Thoracic aorta (tissue), 2 donors: Measurements from ENCODE around the gene F11R. TPM values are rescaled to one million over a fixed set of nuclear protein-coding genes. Genes with fewer than 3 reads are reported as not detected.

Experiments used
- ATAC-seq: fragments of 150-250 bp; one replicate; pipeline ENCODE4 v1.8.0; 2017; ENCODE audit warnings: low read depth; ENCODE audit not compliant: insufficient number of reproducible peaks, low FRiP score
- DNase-seq: peaks from one replicate; pipeline ENCODE4 v3.0.0-alpha.2; 2020; ENCODE audit warnings: low spot score
- H3K27ac ChIP-seq, 2 donors: fragments of 200-600 bp; sonication (generic); 1 replicate in 1 of 2; 2 replicates in 1 of 2; pipeline ENCODE4 v1.5.1; 2016; ENCODE audit warnings: mild to moderate bottlenecking in 2 of 2, moderate library complexity in 2 of 2
- H3K27me3 ChIP-seq: fragments of 200-600 bp; sonication (generic); replicated peaks from 2 replicates; pipeline ENCODE4 v1.6.0; 2016; ENCODE audit warnings: mild to moderate bottlenecking; ENCODE audit not compliant: insufficient read depth
- H3K36me3 ChIP-seq: fragments of 200-600 bp; sonication (generic); one replicate; pipeline ENCODE4 v1.5.1; 2016
- H3K4me1 ChIP-seq, 2 donors: fragments of 200-600 bp; sonication (generic); 1 replicate in 1 of 2; 2 replicates in 1 of 2; pipeline versions ENCODE4 v1.5.1 to v1.6.0; 2016; ENCODE audit warnings: low read depth in 2 of 2, mild to moderate bottlenecking in 1 of 2; ENCODE audit not compliant: control insufficient read depth in 1 of 2
- H3K4me3 ChIP-seq: fragments of 200-600 bp; sonication (generic); 2 replicates; pipeline ENCODE4 v1.5.1; 2016; ENCODE audit warnings: mild to moderate bottlenecking
- H3K9me3 ChIP-seq: fragments of 200-600 bp; sonication (generic); 2 replicates; pipeline ENCODE4 v1.5.1; 2016
- CTCF ChIP-seq: fragments of 200-600 bp; sonication (generic); IDR thresholded peaks from one replicate; pipeline ENCODE4 v1.5.1; 2019; ENCODE audit warnings: antibody characterized with exemption
- total RNA-seq, 2 donors: library from RNA; depleted of rRNA; stranded (reverse); fragments of >200 nt; gene quantifications; one replicate each; pipeline versions ENCODE4 v1.1.0 to v1.2.3, GENCODE V29; 2016

Gene F11R
- total RNA-seq, 2 donors from 2014 or later = 19.1 to 20.7 TPM

- Histone ChIP-seq H3K4me3 (no peak overlapping the region), H3K27ac (no peak overlapping the region), H3K4me1 (no peaks in the 10 kb centered on the region), H3K9me3 (no peaks in the 10 kb centered on the region), H3K36me3 (no peaks in the 10 kb centered on the region), H3K27me3 (no peaks in the 10 kb centered on the region)
- TF ChIP-seq CTCF = no peak
- DNase-seq (no peak), ATAC-seq (no peak)
Observed at GRCh38 chr1:160961419-160961818, 59.5 kb downstream of the F11R start.

- Histone ChIP-seq H3K36me3 (no peaks in the 10 kb centered on the region), H3K9me3 (no peaks in the 10 kb centered on the region), H3K27ac (no peak overlapping the region), H3K4me1 (no peaks in the 10 kb centered on the region), H3K4me3 (no peak overlapping the region), H3K27me3 (no peaks in the 10 kb centered on the region)
- no peak for TF ChIP-seq CTCF
- ATAC-seq (no peak), DNase-seq (no peak)
Observed at GRCh38 chr1:160956966-160957365, 64.0 kb downstream of the F11R start.

GRCh38 chr1:160954158-160955104 lies 66.5 kb downstream of the F11R start, which contains the start of gene ITLN2:
Gene ITLN2, minus strand, starts transcription at chr1:160954809. Its CDS starts 68 bp downstream, at chr1:160954741.
- DNase-seq (no peak), ATAC-seq (no peak)
- no peaks in the 10 kb centered on the region for H3K9me3 ChIP-seq
- no peak within 1 kb of the TSS for H3K4me3 ChIP-seq
- H3K27ac ChIP-seq = no peak within 1 kb of the TSS
- TF ChIP-seq CTCF = peak; percentile 28
- no peaks in the 10 kb centered on the region for H3K27me3 ChIP-seq
- peaks cover 0 to 9% of the 10 kb centered on the region in 2 donors for H3K4me1 ChIP-seq
- H3K36me3 ChIP-seq = no peaks in the 10 kb centered on the region

- Histone ChIP-seq H3K27me3 (no peaks in the 10 kb centered on the region), H3K36me3 (no peaks in the 10 kb centered on the region), H3K4me3 (no peak overlapping the region), H3K9me3 (no peaks in the 10 kb centered on the region), H3K4me1 (peaks cover 0 to 9% of the 10 kb centered on the region in 2 donors), H3K27ac (no peak overlapping the region)
- no peak for TF ChIP-seq CTCF
- DNase-seq (no peak), ATAC-seq (no peak)
Observed at GRCh38 chr1:160953030-160953429, 67.9 kb downstream of the F11R start.

GRCh38 chr1:160952129-160952510 lies 68.8 kb downstream of the F11R start:
- Histone ChIP-seq H3K36me3 (no peaks in the 10 kb centered on the region), H3K9me3 (no peaks in the 10 kb centered on the region), H3K27ac (no peak overlapping the region), H3K4me1 (peaks cover 0 to 16% of the 10 kb centered on the region in 2 donors), H3K27me3 (no peaks in the 10 kb centered on the region), H3K4me3 (no peak overlapping the region)
- no peak for TF ChIP-seq CTCF
- ATAC-seq (no peak), DNase-seq (no peak)
